Ishikawa (cell line): ENCODE results near the gene FCF1.

Source experiments
- CEBPB ChIP-seq: IDR thresholded peaks from 2 replicates; pipeline ENCODE4 v1.6.1; 2012
- CREB1 ChIP-seq: IDR thresholded peaks from 2 replicates; pipeline ENCODE4 v1.6.1; 2012; ENCODE audit warnings: low read depth
- EGR1 ChIP-seq: IDR thresholded peaks from 2 replicates; pipeline ENCODE4 v1.6.1; 2012
- EP300 ChIP-seq: IDR thresholded peaks from 2 replicates; pipeline ENCODE4 v1.6.1; 2012; ENCODE audit warnings: borderline replicate concordance
- FOXM1 ChIP-seq: IDR thresholded peaks from 2 replicates; pipeline ENCODE4 v1.6.1; 2012; ENCODE audit warnings: low read depth, borderline replicate concordance
- RAD21 ChIP-seq: IDR thresholded peaks from 2 replicates; pipeline ENCODE4 v1.6.1; 2012; ENCODE audit warnings: low read depth
- REST ChIP-seq: IDR thresholded peaks from 2 replicates; pipeline ENCODE4 v1.6.1; 2012; ENCODE audit warnings: low read depth, mild to moderate bottlenecking
- TAF1 ChIP-seq: IDR thresholded peaks from 2 replicates; pipeline ENCODE4 v1.6.1; 2012; ENCODE audit warnings: low read depth, mild to moderate bottlenecking
- TEAD4 ChIP-seq: IDR thresholded peaks from 2 replicates; pipeline ENCODE4 v1.6.1; 2012
- ZBTB7A ChIP-seq: IDR thresholded peaks from 2 replicates; pipeline ENCODE4 v1.6.1; 2012; ENCODE audit warnings: low read depth

- no peak for TF ChIP-seq RAD21
- no peak for TF ChIP-seq EP300
- TF ChIP-seq REST = no peak
- no peak for TF ChIP-seq FOXM1
- TF ChIP-seq TAF1 = no peak
- no peak for TF ChIP-seq CEBPB
- no peak for TF ChIP-seq ZBTB7A
- TF ChIP-seq EGR1 = no peak
- TF ChIP-seq TEAD4 = no peak
- TF ChIP-seq CREB1 = no peak
Observed at GRCh38 chr14:74771399-74771798, 58.5 kb downstream of the FCF1 start.
